Peyer's patch (tissue), 4 donors: Measurements from ENCODE around the gene NDUFB5. TPM values are rescaled to one million over a fixed set of nuclear protein-coding genes. Genes with fewer than 3 reads are reported as not detected.

Experiments used
- DNase-seq, 3 donors: peaks; one replicate each; pipeline ENCODE4 v3.0.0-alpha.2; 2017 to 2019
- H3K27ac ChIP-seq, 4 donors: fragments of 200-600 bp; sonication (generic); one replicate each; pipeline ENCODE4 v1.5.1; 2016 to 2019
- H3K27me3 ChIP-seq, 2 donors: fragments of 200-600 bp; sonication (generic); one replicate each; pipeline ENCODE4 v1.5.1; 2019
- H3K36me3 ChIP-seq, 3 donors: fragments of 200-600 bp; sonication (generic); one replicate each; pipeline ENCODE4 v1.5.1; 2016 to 2019
- H3K4me1 ChIP-seq, 4 donors: fragments of 200-600 bp; sonication (generic); one replicate each; pipeline ENCODE4 v1.5.1; 2016 to 2019
- H3K4me3 ChIP-seq, 4 donors: fragments of 200-600 bp; sonication (generic); 1 replicate in 3 of 4; 2 replicates in 1 of 4; pipeline ENCODE4 v1.5.1; 2016 to 2019; ENCODE audit warnings: mild to moderate bottlenecking in 1 of 4
- H3K9me3 ChIP-seq, 4 donors: fragments of 200-600 bp; sonication (generic); one replicate each; pipeline ENCODE4 v1.5.1; 2016 to 2019; ENCODE audit warnings: mild to moderate bottlenecking in 1 of 4
- POLR2A ChIP-seq, 2 donors: fragments of 450-650 bp; IDR thresholded peaks; one replicate each; pipeline ENCODE4 v1.5.1; 2017; ENCODE audit warnings: antibody characterized with exemption in 2 of 2, mild to moderate bottlenecking in 2 of 2, moderate library complexity in 2 of 2
- total RNA-seq, 4 donors: library from RNA; depleted of rRNA; stranded (reverse); fragments of >200 nt; gene quantifications; one replicate each; pipeline ENCODE4 v1.1.0, GENCODE V29; 2016
- TF ChIP-seq, protein P1 (sequence below), 6 experiments: fragments of 450-650 bp in 4 of 6; fragments of 200-600 bp in 2 of 6; sonication (generic) in 1 of 6; IDR thresholded peaks; one replicate each; pipeline ENCODE4 v1.5.1; 2017 to 2019; ENCODE audit warnings: antibody characterized with exemption in 6 of 6, mild to moderate bottlenecking in 3 of 6, moderate library complexity in 1 of 6

NDUFB5 gene
- total RNA-seq, 4 donors from 2014 or later = 75.5 to 155 (median 88.7) TPM

DNA sequence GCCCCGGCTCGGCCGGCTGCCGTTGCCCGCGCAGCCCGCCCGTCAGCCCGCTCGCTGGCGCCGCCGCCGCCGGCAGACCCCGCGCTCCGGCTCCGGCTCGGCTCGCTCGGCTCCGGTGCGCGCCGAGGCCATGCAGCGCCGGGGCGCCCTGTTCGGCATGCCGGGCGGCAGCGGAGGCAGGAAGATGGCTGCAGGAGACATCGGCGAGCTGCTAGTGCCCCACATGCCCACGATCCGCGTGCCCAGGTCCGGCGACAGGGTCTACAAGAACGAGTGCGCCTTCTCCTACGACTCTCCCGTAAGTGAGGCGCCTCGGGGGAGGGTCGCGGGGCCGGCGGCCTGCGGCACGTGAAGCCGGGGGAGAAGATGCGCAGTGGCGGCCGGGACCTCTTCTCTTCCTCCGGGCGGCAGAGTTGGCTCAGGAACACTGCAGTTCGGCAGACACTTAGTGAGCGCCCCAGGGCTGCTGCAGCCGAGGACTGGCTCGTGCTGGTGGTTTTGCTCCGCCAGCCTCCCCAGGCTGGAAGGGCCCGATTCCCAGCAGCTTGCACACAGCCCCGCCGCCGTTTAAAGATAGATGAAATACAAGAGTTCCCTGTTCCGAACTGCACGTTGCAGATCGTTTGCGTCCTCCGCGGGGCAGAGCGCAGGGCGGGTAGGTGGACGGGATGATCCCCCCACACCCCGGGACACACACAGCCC, 48.7 kb downstream of the NDUFB5 start:
- H3K36me3 ChIP-seq = no peaks in the 10 kb centered on the region
- H3K9me3 ChIP-seq = no peaks in the 10 kb centered on the region
- TF ChIP-seq, protein P1, sequence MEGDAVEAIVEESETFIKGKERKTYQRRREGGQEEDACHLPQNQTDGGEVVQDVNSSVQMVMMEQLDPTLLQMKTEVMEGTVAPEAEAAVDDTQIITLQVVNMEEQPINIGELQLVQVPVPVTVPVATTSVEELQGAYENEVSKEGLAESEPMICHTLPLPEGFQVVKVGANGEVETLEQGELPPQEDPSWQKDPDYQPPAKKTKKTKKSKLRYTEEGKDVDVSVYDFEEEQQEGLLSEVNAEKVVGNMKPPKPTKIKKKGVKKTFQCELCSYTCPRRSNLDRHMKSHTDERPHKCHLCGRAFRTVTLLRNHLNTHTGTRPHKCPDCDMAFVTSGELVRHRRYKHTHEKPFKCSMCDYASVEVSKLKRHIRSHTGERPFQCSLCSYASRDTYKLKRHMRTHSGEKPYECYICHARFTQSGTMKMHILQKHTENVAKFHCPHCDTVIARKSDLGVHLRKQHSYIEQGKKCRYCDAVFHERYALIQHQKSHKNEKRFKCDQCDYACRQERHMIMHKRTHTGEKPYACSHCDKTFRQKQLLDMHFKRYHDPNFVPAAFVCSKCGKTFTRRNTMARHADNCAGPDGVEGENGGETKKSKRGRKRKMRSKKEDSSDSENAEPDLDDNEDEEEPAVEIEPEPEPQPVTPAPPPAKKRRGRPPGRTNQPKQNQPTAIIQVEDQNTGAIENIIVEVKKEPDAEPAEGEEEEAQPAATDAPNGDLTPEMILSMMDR (IDR thresholded peaks at IDR 0.05) = no peak
- no peak for TF ChIP-seq POLR2A (IDR thresholded peaks at IDR 0.05)
- peak overlapping the region; percentile 68 to 90 (median 78) for H3K4me3 ChIP-seq
- H3K27me3 ChIP-seq = no peaks in the 10 kb centered on the region
- DNase-seq = peak; percentile 67 to 82 (median 73)
- peak overlapping the region; percentile 74 to 91 (median 85) for H3K27ac ChIP-seq
- peaks cover 0 to 10% (median 0%) of the 10 kb centered on the region in 4 donors for H3K4me1 ChIP-seq

DNA sequence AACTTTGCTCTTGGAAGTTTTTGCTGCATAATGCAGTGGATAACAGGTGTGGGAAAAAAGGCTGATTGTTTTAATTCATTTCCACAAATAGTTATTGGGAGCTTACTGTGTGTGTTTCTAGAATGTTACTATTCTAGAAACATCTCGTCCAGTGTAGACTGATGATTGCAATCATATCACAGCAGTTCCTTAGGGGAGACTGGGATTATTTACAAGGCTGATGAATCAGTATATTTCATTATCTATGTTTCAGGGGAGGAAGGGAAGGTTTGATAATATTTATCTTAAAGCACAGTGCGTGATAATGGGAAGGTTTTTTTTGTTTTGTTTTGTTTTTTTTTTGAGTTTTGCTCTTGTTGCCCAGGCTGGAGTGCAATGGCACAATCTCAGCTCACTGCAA, 50.6 kb downstream of the NDUFB5 start:
- peaks cover 0 to 10% (median 0%) of the 10 kb centered on the region in 4 donors for H3K4me1 ChIP-seq
- H3K36me3 ChIP-seq = no peaks in the 10 kb centered on the region
- H3K27ac ChIP-seq = no peak overlapping the region
- no peaks in the 10 kb centered on the region for H3K27me3 ChIP-seq
- no peak for DNase-seq
- H3K4me3 ChIP-seq = no peak overlapping the region
- H3K9me3 ChIP-seq = no peaks in the 10 kb centered on the region
- TF ChIP-seq POLR2A (IDR thresholded peaks at IDR 0.05) = no peak
- TF ChIP-seq, protein P1 (IDR thresholded peaks at IDR 0.05) = no peak

DNA sequence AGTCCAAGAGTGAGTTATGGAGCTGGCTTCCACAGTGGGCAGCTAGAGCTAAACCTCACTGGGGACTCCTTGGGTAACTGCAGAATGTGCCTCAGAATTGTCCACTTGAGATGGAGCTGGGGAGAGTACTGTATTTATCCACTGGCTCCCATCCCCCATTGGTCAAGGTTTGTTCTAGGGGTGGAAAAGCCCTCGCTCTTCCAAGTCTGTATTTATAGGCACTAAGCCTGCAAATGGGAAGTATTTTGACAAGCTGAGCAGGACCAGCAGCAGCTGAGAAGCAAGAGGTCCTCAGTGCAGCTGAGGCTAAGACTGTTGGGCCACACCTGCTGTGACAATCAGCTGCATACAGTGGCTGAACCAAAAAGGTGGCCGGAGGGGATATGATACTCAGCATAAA, 54.0 kb downstream of the NDUFB5 start:
- no peak overlapping the region for H3K4me3 ChIP-seq
- H3K9me3 ChIP-seq = no peaks in the 10 kb centered on the region
- H3K4me1 ChIP-seq = peaks cover 0 to 10% (median 0%) of the 10 kb centered on the region in 4 donors
- TF ChIP-seq POLR2A (IDR thresholded peaks at IDR 0.05) = no peak
- TF ChIP-seq, protein P1 (IDR thresholded peaks at IDR 0.05) = no peak
- H3K27ac ChIP-seq = no peak overlapping the region
- no peak for DNase-seq
- no peaks in the 10 kb centered on the region for H3K36me3 ChIP-seq
- H3K27me3 ChIP-seq = no peaks in the 10 kb centered on the region

DNA sequence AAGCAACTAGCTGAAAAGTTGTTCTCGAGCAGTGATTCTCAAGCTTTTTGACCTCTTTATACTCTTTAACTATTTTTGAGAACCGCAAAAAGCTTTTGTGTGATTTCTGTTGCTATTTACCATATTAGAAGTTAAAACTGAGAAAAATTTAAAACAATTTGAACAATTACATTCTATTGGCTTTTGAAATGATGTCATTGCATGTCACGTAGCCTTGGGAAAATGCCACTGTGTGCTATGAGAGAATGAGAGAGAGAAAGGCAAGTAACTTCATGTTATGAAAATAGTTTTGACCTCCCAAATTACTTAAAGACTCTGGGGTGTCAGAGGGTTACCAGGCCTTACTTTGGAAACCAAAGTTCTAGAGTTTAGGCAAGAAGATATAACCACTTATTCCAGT, 56.3 kb downstream of the NDUFB5 start:
- H3K27ac ChIP-seq = no peak overlapping the region
- TF ChIP-seq, protein P1 (IDR thresholded peaks at IDR 0.05) = no peak
- TF ChIP-seq POLR2A (IDR thresholded peaks at IDR 0.05) = no peak
- no peak for DNase-seq

DNA sequence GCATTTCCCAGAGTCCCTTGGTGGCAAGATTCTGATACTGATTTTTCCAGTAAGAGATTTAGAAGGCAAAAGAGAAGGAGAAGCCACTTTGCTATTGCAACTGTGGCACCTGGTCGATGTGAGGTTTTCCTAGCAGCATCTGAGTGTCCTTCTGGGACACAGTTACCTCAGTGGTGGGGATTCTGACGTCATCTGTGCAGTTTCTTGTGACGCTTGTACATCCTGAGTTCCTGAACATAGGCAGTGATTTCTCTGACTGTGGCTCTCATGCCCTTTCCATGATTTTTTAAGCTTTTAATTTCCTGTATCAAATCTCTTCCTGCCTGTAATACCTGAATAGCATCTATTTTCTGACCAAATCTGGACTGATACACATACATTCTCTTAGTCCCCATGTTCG, 57.2 kb downstream of the NDUFB5 start:
- no peaks in the 10 kb centered on the region for H3K27me3 ChIP-seq
- H3K4me1 ChIP-seq = no peaks in the 10 kb centered on the region
- DNase-seq = no peak
- no peak overlapping the region for H3K27ac ChIP-seq
- H3K4me3 ChIP-seq = no peak overlapping the region
- no peak for TF ChIP-seq POLR2A (IDR thresholded peaks at IDR 0.05)
- TF ChIP-seq, protein P1 (IDR thresholded peaks at IDR 0.05) = no peak
- no peaks in the 10 kb centered on the region for H3K36me3 ChIP-seq
- H3K9me3 ChIP-seq = no peaks in the 10 kb centered on the region

More for the DNA sequence above, 56.3 kb downstream of the NDUFB5 start:
- H3K27me3 ChIP-seq = no peaks in the 10 kb centered on the region
- no peaks in the 10 kb centered on the region for H3K36me3 ChIP-seq
- H3K9me3 ChIP-seq = no peaks in the 10 kb centered on the region
- no peak overlapping the region for H3K4me3 ChIP-seq
- no peaks in the 10 kb centered on the region for H3K4me1 ChIP-seq
